HCT116 (cell line): ENCODE data around the gene SIN3A. TPM values are rescaled to one million over a fixed set of nuclear protein-coding genes. Genes with fewer than 3 reads are reported as not detected.

ENCODE experiments used
- ATAC-seq: fragments of 200-7000 bp; cut with Tn5 transposase; 2 replicates; pipeline ENCODE4 v1.9.1; 2020; ENCODE audit warnings: mild to moderate bottlenecking, moderate library complexity
- BruUV-seq: library from RNA; stranded (reverse); fragments of 400-500 nt; replicated peaks from 2 replicates; lab custom pipeline; 2021; lab: Mats Ljungman, UMichigan
- CTCF ChIA-PET: fragments of 300-600 bp; sonication (Branson Sonifier 250); formaldehyde crosslinking; loops from one replicate; lab custom pipeline; 2021; ENCODE audit warnings: antibody characterized with exemption; lab: Charles Lee
- POLR2A ChIA-PET: fragments of 300-600, 350-600 bp; sonication (Branson Sonifier 250); formaldehyde crosslinking; loops from one replicate; lab custom pipeline; 2021; ENCODE audit warnings: antibody characterized with exemption; lab: Charles Lee
- RAD21 ChIA-PET, 2 experiments: fragments of 300-600 bp; sonication (Branson Sonifier 250); formaldehyde crosslinking; loops; one replicate each; lab custom pipeline; 2023; ENCODE audit warnings: low total read pairs in 2 of 2; ENCODE audit not compliant: uncharacterized antibody in 2 of 2, unreplicated experiment in 2 of 2, low non-redundant PET in 1 of 2; lab: Charles Lee
- DNase-seq: peaks from one replicate; pipeline ENCODE4 v3.0.0-alpha.2; 2010; ENCODE audit warnings: low read depth, low spot score
- H2AFZ ChIP-seq: fragments of 200-600 bp; shearing (Covaris generic), sonication (generic); 2 replicates; pipeline ENCODE4 v1.6.1; 2017; ENCODE audit warnings: low read depth, mixed run types, mixed read lengths, antibody characterized with exemption, low read length; ENCODE audit not compliant: poor library complexity, severe bottlenecking
- H3K27ac ChIP-seq: 2 replicates; pipeline ENCODE4 v1.5.1; 2012; ENCODE audit warnings: low read depth, low read length
- H3K27me3 ChIP-seq: fragments of 200-600 bp; sonication (generic); 2 replicates; pipeline ENCODE4 v1.6.1; 2016; ENCODE audit warnings: mixed run types, low read length, mixed read lengths; ENCODE audit not compliant: insufficient read depth
- H3K36me3 ChIP-seq, 2 experiments: fragments of 200-500 bp in 1 of 2; fragments of 200-600 bp in 1 of 2; sonication (Bioruptor generic) in 1 of 2; sonication (generic) in 1 of 2; 2 replicates each; pipeline versions ENCODE4 v1.5.1 to v1.6.1; 2014 to 2016; ENCODE audit warnings: low read length in 2 of 2, inconsistent platforms in 1 of 2, mixed read lengths in 1 of 2, mixed run types in 1 of 2; ENCODE audit not compliant: insufficient read depth in 2 of 2, control insufficient read depth in 1 of 2
- H3K4me1 ChIP-seq, 2 experiments: fragments of 200-600 bp in 1 of 2; sonication (generic) in 1 of 2; 2 replicates each; pipeline versions ENCODE4 v1.5.1 to v1.6.1; 2012 to 2017; ENCODE audit warnings: low read length in 2 of 2, inconsistent platforms in 1 of 2, mild to moderate bottlenecking in 1 of 2, mixed read lengths in 1 of 2, mixed run types in 1 of 2, moderate library complexity in 1 of 2; ENCODE audit not compliant: insufficient read depth in 2 of 2, control insufficient read depth in 1 of 2
- H3K4me2 ChIP-seq: fragments of 200-600 bp; sonication (generic); 2 replicates; pipeline ENCODE4 v1.6.1; 2017; ENCODE audit warnings: mixed run types, low read length, mixed read lengths
- H3K4me3 ChIP-seq, 2 experiments: fragments of 200-600 bp in 1 of 2; sonication (generic) in 1 of 2; replicated peaks in 1 of 2; 2 replicates each; pipeline ENCODE4 v1.5.1; 2011 to 2016; ENCODE audit warnings: low read length in 2 of 2, control low read depth in 1 of 2, low read depth in 1 of 2, mild to moderate bottlenecking in 1 of 2, mixed read lengths in 1 of 2, mixed run types in 1 of 2
- H3K79me2 ChIP-seq: fragments of 200-600 bp; sonication (generic); 2 replicates; pipeline ENCODE4 v1.6.1; 2017; ENCODE audit warnings: mild to moderate bottlenecking, mixed run types, low read length, moderate library complexity, mixed read lengths; ENCODE audit not compliant: insufficient read depth
- H3K9ac ChIP-seq: fragments of 200-600 bp; sonication (generic); 2 replicates; pipeline ENCODE4 v1.6.1; 2016; ENCODE audit warnings: low read length, mixed read lengths
- H3K9me2 ChIP-seq: fragments of 200-600 bp; sonication (generic), shearing (Covaris generic); 2 replicates; pipeline ENCODE4 v1.6.1; 2017; ENCODE audit warnings: mixed run types, mild to moderate bottlenecking, moderate library complexity; ENCODE audit not compliant: insufficient read depth
- H3K9me3 ChIP-seq, 2 experiments: fragments of 200-500 bp in 1 of 2; fragments of 200-600 bp in 1 of 2; sonication (Bioruptor generic) in 1 of 2; sonication (generic) in 1 of 2; 2 replicates each; pipeline ENCODE4 v1.6.1; 2014 to 2017; ENCODE audit warnings: low read length in 2 of 2, mixed read lengths in 2 of 2, inconsistent platforms in 1 of 2, low read depth in 1 of 2, mild to moderate bottlenecking in 1 of 2, mixed run types in 1 of 2, moderate library complexity in 1 of 2; ENCODE audit not compliant: control insufficient read depth in 1 of 2, insufficient read depth in 1 of 2
- H4K20me1 ChIP-seq: fragments of 200-600 bp; sonication (generic), shearing (Covaris generic); 2 replicates; pipeline ENCODE4 v1.6.1; 2017; ENCODE audit warnings: mixed run types, mild to moderate bottlenecking, moderate library complexity; ENCODE audit not compliant: insufficient read depth
- JUND ChIP-seq: IDR thresholded peaks from 2 replicates; pipeline ENCODE4 v1.6.1; 2012
- MAX ChIP-seq: IDR thresholded peaks from 2 replicates; pipeline ENCODE4 v1.6.1; 2012
- intact Hi-C: fragments of 100-400 bp; cut with micrococcal nuclease; formaldehyde crosslinking; loops from 2 replicates; pipeline ENCODE4 v1.10.0; 2022
- total RNA-seq: library from RNA; stranded (reverse); gene quantifications from one replicate; pipeline ENCODE4 v1.2.1, GENCODE V29; 2021; ENCODE audit not compliant: unreplicated experiment
- TF ChIP-seq, protein P1 (sequence below): IDR thresholded peaks from 2 replicates; pipeline ENCODE4 v1.6.1; 2012; ENCODE audit warnings: low read depth
- TF ChIP-seq, protein P2 (sequence below): IDR thresholded peaks from 2 replicates; pipeline ENCODE4 v1.6.1; 2012

SIN3A gene
- total RNA-seq, 1 experiment from 2014 or later: 70.1 TPM

GRCh38 chr15:75407083-75407482 lies 44.4 kb downstream of the SIN3A start (continued):
- TF ChIP-seq, protein P1, sequence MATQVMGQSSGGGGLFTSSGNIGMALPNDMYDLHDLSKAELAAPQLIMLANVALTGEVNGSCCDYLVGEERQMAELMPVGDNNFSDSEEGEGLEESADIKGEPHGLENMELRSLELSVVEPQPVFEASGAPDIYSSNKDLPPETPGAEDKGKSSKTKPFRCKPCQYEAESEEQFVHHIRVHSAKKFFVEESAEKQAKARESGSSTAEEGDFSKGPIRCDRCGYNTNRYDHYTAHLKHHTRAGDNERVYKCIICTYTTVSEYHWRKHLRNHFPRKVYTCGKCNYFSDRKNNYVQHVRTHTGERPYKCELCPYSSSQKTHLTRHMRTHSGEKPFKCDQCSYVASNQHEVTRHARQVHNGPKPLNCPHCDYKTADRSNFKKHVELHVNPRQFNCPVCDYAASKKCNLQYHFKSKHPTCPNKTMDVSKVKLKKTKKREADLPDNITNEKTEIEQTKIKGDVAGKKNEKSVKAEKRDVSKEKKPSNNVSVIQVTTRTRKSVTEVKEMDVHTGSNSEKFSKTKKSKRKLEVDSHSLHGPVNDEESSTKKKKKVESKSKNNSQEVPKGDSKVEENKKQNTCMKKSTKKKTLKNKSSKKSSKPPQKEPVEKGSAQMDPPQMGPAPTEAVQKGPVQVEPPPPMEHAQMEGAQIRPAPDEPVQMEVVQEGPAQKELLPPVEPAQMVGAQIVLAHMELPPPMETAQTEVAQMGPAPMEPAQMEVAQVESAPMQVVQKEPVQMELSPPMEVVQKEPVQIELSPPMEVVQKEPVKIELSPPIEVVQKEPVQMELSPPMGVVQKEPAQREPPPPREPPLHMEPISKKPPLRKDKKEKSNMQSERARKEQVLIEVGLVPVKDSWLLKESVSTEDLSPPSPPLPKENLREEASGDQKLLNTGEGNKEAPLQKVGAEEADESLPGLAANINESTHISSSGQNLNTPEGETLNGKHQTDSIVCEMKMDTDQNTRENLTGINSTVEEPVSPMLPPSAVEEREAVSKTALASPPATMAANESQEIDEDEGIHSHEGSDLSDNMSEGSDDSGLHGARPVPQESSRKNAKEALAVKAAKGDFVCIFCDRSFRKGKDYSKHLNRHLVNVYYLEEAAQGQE: no peak
- TF ChIP-seq, protein P2, sequence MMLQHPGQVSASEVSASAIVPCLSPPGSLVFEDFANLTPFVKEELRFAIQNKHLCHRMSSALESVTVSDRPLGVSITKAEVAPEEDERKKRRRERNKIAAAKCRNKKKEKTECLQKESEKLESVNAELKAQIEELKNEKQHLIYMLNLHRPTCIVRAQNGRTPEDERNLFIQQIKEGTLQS: no peak

DNA sequence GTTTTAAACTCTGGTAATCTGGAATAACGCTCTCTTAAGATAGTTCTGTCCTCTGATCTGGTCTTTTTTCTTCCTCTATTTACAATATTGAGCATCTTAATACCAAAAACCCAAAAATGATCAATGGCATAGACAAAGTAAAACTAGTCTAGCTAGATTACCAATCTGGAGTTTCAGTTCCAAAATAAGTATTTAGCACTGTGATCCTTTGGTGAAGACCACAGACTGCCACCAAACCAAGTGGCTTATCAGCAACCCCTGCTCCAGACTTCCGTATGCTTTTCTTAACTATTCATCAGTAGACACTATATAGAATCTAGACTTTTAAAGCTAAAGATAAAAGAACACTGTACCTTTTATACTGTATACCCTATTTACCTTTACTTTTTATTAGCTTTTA lies 47.6 kb downstream of the SIN3A start:
- no peak overlapping the region for H2AFZ ChIP-seq
- no peaks in the 10 kb centered on the region for H4K20me1 ChIP-seq
- CTCF ChIA-PET: no interaction called here
- H3K27me3 ChIP-seq: no peaks in the 10 kb centered on the region
- no peak overlapping the region for H3K9ac ChIP-seq
- peaks cover 46 to 65% of the 10 kb centered on the region in 2 experiments for H3K36me3 ChIP-seq
- intact Hi-C loops: no loop called here
- DNase-seq (no peak), ATAC-seq (no peak)
- no peaks in the 10 kb centered on the region for H3K4me1 ChIP-seq
- peaks cover 4% of the 10 kb centered on the region for H3K79me2 ChIP-seq
- no TSS peak for BruUV-seq
- no peak overlapping the region for H3K4me3 ChIP-seq
- H3K27ac ChIP-seq: no peak overlapping the region
- no peak overlapping the region for H3K4me2 ChIP-seq
- H3K9me2 ChIP-seq: no peaks in the 10 kb centered on the region
- POLR2A ChIA-PET: no interaction called here
- RAD21 ChIA-PET: no interaction called here
- no peaks in the 10 kb centered on the region for H3K9me3 ChIP-seq
- TF ChIP-seq MAX: no peak
- no peak for TF ChIP-seq JUND
